ENCODE results near the gene PHAX. TPM values are rescaled to one million over a fixed set of nuclear protein-coding genes. Genes with fewer than 3 reads are reported as not detected.

PHAX gene
- total RNA-seq, 1 experiment from 2014 or later: 24.5 TPM

DNA sequence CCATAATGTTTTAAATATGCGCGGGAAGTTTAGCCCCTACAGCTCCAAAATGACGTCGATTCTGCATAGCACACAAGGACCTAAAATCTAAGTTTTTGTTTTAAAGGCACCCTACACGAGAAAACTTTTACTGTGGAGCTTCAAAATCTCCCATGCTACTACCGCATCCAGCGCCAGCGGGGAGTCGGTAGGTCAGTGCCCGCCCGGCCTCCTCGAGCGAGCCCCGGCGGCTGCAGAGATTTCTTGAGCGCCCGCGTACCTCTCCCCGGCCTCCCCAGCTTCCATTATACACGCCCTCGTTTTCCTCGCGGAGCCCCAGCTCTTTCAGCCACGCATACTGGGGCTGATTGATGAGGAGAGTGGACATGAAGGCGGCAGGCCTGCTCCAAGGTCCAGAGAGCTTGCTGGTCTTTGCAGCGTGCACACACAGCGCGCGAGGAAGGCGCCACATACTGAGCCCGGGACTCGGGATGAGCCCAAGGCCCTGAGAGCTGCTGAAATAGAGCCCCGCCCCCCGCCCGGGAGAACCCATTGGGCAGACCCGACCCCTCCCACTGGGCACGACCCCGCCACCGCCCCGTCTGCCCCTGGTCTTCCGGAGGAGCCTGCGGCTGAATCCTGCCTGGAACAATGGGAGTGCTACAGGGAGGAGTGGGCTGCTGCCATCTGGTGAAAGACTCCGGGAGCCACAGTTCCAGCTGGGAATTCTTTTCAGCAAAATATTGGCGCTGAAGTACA is 5.8 kb upstream of the PHAX start, which contains the start of gene ALDH7A1:
Gene ALDH7A1, minus strand, starts transcription at position 472 of the 738 bp plus-strand sequence. Its CDS starts 21 bp downstream, at position 451.
- TSS peak; percentile 69 for BruUV-seq (replicated peaks)
- POLR2A ChIA-PET: interaction anchor here (0.6 to 1.7 kb wide), 7 partner anchors 9 to 1218 kb away, joined by 3 to 8 read pairs (median 4); no protein-coding TSS in a partner anchor

More for the DNA sequence above, 5.8 kb upstream of the PHAX start, which contains the start of gene ALDH7A1:
- intact Hi-C loops (cut with micrococcal nuclease): loop anchor here (1.0 to 2.0 kb wide), 3 partner anchors 50 to 256 kb away; no protein-coding TSS in a partner anchor
- Histone ChIP-seq H3K36me3 (ENCODE audit: control insufficient read depth in 1 of 2, insufficient read depth in 2 of 2, low read length in 2 of 2) (peaks cover 0 to 3% of the 10 kb centered on the region in 2 experiments; a peak in 2 of 4 replicates), H3K9me2 (ENCODE audit: insufficient read depth) (no peaks in the 10 kb centered on the region), H3K27ac (ENCODE audit: low read depth, low read length) (peak within 1 kb of the TSS; percentile 67), H4K20me1 (ENCODE audit: insufficient read depth) (no peaks in the 10 kb centered on the region), H3K9me3 (ENCODE audit: control insufficient read depth in 1 of 2, insufficient read depth in 1 of 2, low read depth in 1 of 2, low read length in 2 of 2) (no peaks in the 10 kb centered on the region), H3K27me3 (ENCODE audit: insufficient read depth, low read length) (no peaks in the 10 kb centered on the region), H3K79me2 (ENCODE audit: insufficient read depth, low read length) (peaks cover 20% of the 10 kb centered on the region), H3K4me3 (replicated peaks in 1 of 2; ENCODE audit: low read depth in 1 of 2, low read length in 2 of 2) (peak within 1 kb of the TSS; percentile 73 to 86), H3K4me2 (ENCODE audit: low read length) (peak within 1 kb of the TSS; percentile 95), H2AFZ (ENCODE audit: low read depth, low read length, poor library complexity, severe bottlenecking) (peak within 1 kb of the TSS; percentile 82), H3K4me1 (ENCODE audit: control insufficient read depth in 1 of 2, insufficient read depth in 2 of 2, low read length in 2 of 2) (peaks cover 0 to 18% of the 10 kb centered on the region in 2 experiments; a peak in 3 of 4 replicates), H3K9ac (ENCODE audit: low read length) (peak within 1 kb of the TSS; percentile 88)
- ATAC-seq: peak; percentile 94
- CTCF ChIA-PET: interaction anchor here (0.7 to 1.6 kb wide), 6 partner anchors 95 to 360 kb away, joined by 3 to 7 read pairs (median 3); no protein-coding TSS in a partner anchor
- TF ChIP-seq POLR2A (IDR thresholded peaks at IDR 0.05; ENCODE audit: borderline replicate concordance, extremely low read depth, insufficient read depth, insufficient read length) (peak; percentile 91), ELF1 (IDR thresholded peaks at IDR 0.05; ENCODE audit: borderline replicate concordance, low read depth) (no peak), TCF7L2 (IDR thresholded peaks at IDR 0.05; ENCODE audit: borderline replicate concordance, extremely low read depth, insufficient read depth, insufficient read length) (no peak), SIN3A (IDR thresholded peaks at IDR 0.05; ENCODE audit: low read depth) (peak; percentile 83), FOSL1 (IDR thresholded peaks at IDR 0.05; ENCODE audit: low read depth) (no peak), CBX3 (IDR thresholded peaks at IDR 0.05; ENCODE audit: low read depth) (peak; percentile 62; the same call in 1 of the 2 replicates), POLR2AphosphoS5 (IDR thresholded peaks at IDR 0.05; ENCODE audit: low read depth, low read length) (peak; percentile 98), ZFX (IDR thresholded peaks at IDR 0.05) (peak; percentile 89), EZH2 (IDR thresholded peaks at IDR 0.05) (no peak), SRF (IDR thresholded peaks at IDR 0.05; ENCODE audit: low read depth) (no peak), SP1 (IDR thresholded peaks at IDR 0.05; ENCODE audit: low read depth) (peak; percentile 58), EZH2phosphoT487 (IDR thresholded peaks at IDR 0.05; ENCODE audit: borderline replicate concordance) (no peak), RAD21 (IDR thresholded peaks at IDR 0.05; ENCODE audit: low read depth) (peak; percentile 74), EGR1 (IDR thresholded peaks at IDR 0.05; ENCODE audit: low read depth) (no peak), YY1 (IDR thresholded peaks at IDR 0.05; ENCODE audit: extremely low read depth, insufficient replicate concordance, low read depth, low read length) (peak; percentile 71), ZNF274 (IDR thresholded peaks at IDR 0.05; ENCODE audit: low read depth, low read length) (no peak)
- TF ChIP-seq, protein P1, sequence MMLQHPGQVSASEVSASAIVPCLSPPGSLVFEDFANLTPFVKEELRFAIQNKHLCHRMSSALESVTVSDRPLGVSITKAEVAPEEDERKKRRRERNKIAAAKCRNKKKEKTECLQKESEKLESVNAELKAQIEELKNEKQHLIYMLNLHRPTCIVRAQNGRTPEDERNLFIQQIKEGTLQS (IDR thresholded peaks at IDR 0.05): no peak
- TF ChIP-seq, protein P2, sequence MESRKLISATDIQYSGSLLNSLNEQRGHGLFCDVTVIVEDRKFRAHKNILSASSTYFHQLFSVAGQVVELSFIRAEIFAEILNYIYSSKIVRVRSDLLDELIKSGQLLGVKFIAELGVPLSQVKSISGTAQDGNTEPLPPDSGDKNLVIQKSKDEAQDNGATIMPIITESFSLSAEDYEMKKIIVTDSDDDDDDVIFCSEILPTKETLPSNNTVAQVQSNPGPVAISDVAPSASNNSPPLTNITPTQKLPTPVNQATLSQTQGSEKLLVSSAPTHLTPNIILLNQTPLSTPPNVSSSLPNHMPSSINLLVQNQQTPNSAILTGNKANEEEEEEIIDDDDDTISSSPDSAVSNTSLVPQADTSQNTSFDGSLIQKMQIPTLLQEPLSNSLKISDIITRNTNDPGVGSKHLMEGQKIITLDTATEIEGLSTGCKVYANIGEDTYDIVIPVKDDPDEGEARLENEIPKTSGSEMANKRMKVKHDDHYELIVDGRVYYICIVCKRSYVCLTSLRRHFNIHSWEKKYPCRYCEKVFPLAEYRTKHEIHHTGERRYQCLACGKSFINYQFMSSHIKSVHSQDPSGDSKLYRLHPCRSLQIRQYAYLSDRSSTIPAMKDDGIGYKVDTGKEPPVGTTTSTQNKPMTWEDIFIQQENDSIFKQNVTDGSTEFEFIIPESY (IDR thresholded peaks at IDR 0.05; ENCODE audit: extremely low read depth, insufficient replicate concordance, low read length): peak; percentile 68
- TF ChIP-seq, protein P3, sequence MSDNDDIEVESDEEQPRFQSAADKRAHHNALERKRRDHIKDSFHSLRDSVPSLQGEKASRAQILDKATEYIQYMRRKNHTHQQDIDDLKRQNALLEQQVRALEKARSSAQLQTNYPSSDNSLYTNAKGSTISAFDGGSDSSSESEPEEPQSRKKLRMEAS (IDR thresholded peaks at IDR 0.05): peak; percentile 86
- TF ChIP-seq, protein P4, sequence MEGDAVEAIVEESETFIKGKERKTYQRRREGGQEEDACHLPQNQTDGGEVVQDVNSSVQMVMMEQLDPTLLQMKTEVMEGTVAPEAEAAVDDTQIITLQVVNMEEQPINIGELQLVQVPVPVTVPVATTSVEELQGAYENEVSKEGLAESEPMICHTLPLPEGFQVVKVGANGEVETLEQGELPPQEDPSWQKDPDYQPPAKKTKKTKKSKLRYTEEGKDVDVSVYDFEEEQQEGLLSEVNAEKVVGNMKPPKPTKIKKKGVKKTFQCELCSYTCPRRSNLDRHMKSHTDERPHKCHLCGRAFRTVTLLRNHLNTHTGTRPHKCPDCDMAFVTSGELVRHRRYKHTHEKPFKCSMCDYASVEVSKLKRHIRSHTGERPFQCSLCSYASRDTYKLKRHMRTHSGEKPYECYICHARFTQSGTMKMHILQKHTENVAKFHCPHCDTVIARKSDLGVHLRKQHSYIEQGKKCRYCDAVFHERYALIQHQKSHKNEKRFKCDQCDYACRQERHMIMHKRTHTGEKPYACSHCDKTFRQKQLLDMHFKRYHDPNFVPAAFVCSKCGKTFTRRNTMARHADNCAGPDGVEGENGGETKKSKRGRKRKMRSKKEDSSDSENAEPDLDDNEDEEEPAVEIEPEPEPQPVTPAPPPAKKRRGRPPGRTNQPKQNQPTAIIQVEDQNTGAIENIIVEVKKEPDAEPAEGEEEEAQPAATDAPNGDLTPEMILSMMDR (IDR thresholded peaks at IDR 0.05 in 2 of 3, conservative IDR thresholded peaks at IDR 0.05 in 1 of 3; ENCODE audit: borderline replicate concordance in 1 of 3, insufficient read depth in 1 of 3, low read depth in 2 of 3, low read length in 2 of 3): peak; percentile 42 to 82 (median 51)
- RAD21 ChIA-PET (ENCODE audit: low non-redundant PET in 1 of 2, low total read pairs in 2 of 2, uncharacterized antibody in 2 of 2, unreplicated experiment in 2 of 2): interaction anchor here in 1 of 2 experiments (1.1 kb wide), 1 partner anchor 241 kb away, joined by 3 read pairs; no protein-coding TSS in a partner anchor
- DNase-seq (ENCODE audit: low read depth, low spot score): peak; percentile 83
